Vagina (tissue), 2 donors: ENCODE results near the gene SLC44A3. TPM values are rescaled to one million over a fixed set of nuclear protein-coding genes. Genes with fewer than 3 reads are reported as not detected.

ENCODE experiments used
- DNase-seq, 2 donors: peaks; one replicate each; pipeline ENCODE4 v3.0.0-alpha.2; 2017; ENCODE audit errors: extremely low spot score in 2 of 2
- H3K27ac ChIP-seq: fragments of 200-600 bp; sonication (generic); one replicate; pipeline ENCODE4 v1.5.1; 2019
- H3K27me3 ChIP-seq: fragments of 200-600 bp; sonication (generic); one replicate; pipeline ENCODE4 v1.5.1; 2019
- H3K36me3 ChIP-seq, 2 donors: fragments of 200-600 bp; sonication (generic); one replicate each; pipeline ENCODE4 v1.5.1; 2017 to 2019
- H3K4me1 ChIP-seq: fragments of 200-600 bp; sonication (generic); one replicate; pipeline ENCODE4 v1.5.1; 2019
- H3K4me3 ChIP-seq, 2 donors: fragments of 200-600 bp; sonication (generic); 1 replicate in 1 of 2; 2 replicates in 1 of 2; pipeline ENCODE4 v1.5.1; 2016 to 2019
- H3K9me3 ChIP-seq: fragments of 200-600 bp; sonication (generic); one replicate; pipeline ENCODE4 v1.5.1; 2019
- CTCF ChIP-seq, 3 experiments: fragments of 450-650 bp in 2 of 3; fragments of 200-600 bp in 1 of 3; sonication (generic) in 1 of 3; IDR thresholded peaks; one replicate each; pipeline ENCODE4 v1.5.1; 2017 to 2019; ENCODE audit warnings: antibody characterized with exemption in 3 of 3, mild to moderate bottlenecking in 2 of 3, moderate library complexity in 2 of 3
- POLR2A ChIP-seq, 2 donors: fragments of 450-650 bp; IDR thresholded peaks; one replicate each; pipeline ENCODE4 v1.6.1; 2017; ENCODE audit warnings: antibody characterized with exemption in 2 of 2, mild to moderate bottlenecking in 2 of 2, moderate library complexity in 2 of 2
- POLR2AphosphoS5 ChIP-seq, 2 donors: sonication (generic); formaldehyde crosslinking; IDR thresholded peaks; one replicate each; pipeline ENCODE4 v1.9.0; 2017; ENCODE audit warnings: antibody characterized with exemption in 2 of 2, mild to moderate bottlenecking in 2 of 2, low read depth in 1 of 2; ENCODE audit not compliant: insufficient read depth in 1 of 2
- intact Hi-C: fragments of 100-400 bp; cut with DNase I; formaldehyde crosslinking; loops from one replicate; pipeline ENCODE4 v1.15.1; 2023
- total RNA-seq: library from RNA; depleted of rRNA; stranded (reverse); fragments of >200 nt; gene quantifications from one replicate; pipeline ENCODE4 v1.2.3, GENCODE V29; 2016

The SLC44A3 gene
- total RNA-seq, 1 donor from 2014 or later: 6.6 TPM

GRCh38 chr1:94926126-94926914, 106.2 kb downstream of the SLC44A3 start:
- Histone ChIP-seq H3K4me1 (peaks cover 74% of the 10 kb centered on the region), H3K36me3 (no peaks in the 10 kb centered on the region), H3K27ac (peak overlapping the region; percentile 97), H3K27me3 (no peaks in the 10 kb centered on the region), H3K9me3 (no peaks in the 10 kb centered on the region), H3K4me3 (peak overlapping the region; percentile 62 to 72)
- intact Hi-C loops: loop anchor here (2.0 to 5.0 kb wide), 3 partner anchors 46 to 91 kb away; no protein-coding TSS in a partner anchor
- TF ChIP-seq POLR2AphosphoS5 (IDR thresholded peaks at IDR 0.05; ENCODE audit: insufficient read depth in 1 of 2, low read depth in 1 of 2) (no peak), CTCF (IDR thresholded peaks at IDR 0.05) (peak in 1 of 3 experiments; percentile 25), POLR2A (IDR thresholded peaks at IDR 0.05) (peak in 1 of 2 donors; percentile 30)
- DNase-seq: no peak

- Histone ChIP-seq H3K4me1 (peaks cover 71% of the 10 kb centered on the region), H3K4me3 (peak within 1 kb of the TSS; percentile 62 to 72), H3K36me3 (no peaks in the 10 kb centered on the region), H3K27me3 (no peaks in the 10 kb centered on the region), H3K9me3 (no peaks in the 10 kb centered on the region), H3K27ac (peak within 1 kb of the TSS; percentile 97)
- intact Hi-C loops: loop anchor here (2.0 to 5.0 kb wide), 3 partner anchors 45 to 90 kb away; no protein-coding TSS in a partner anchor
- no peak for DNase-seq
- TF ChIP-seq POLR2AphosphoS5 (IDR thresholded peaks at IDR 0.05; ENCODE audit: insufficient read depth in 1 of 2, low read depth in 1 of 2) (peak in 1 of 2 donors; percentile 99), CTCF (IDR thresholded peaks at IDR 0.05) (no peak), POLR2A (IDR thresholded peaks at IDR 0.05) (peak in 1 of 2 donors; percentile 99)
Observed at GRCh38 chr1:94926915-94927404, 106.8 kb downstream of the SLC44A3 start, which contains the start of gene CNN3. Gene CNN3, minus strand, starts transcription at chr1:94927110. Its CDS starts 216 bp downstream, at chr1:94926894.

- H3K4me3 ChIP-seq: peak overlapping the region; percentile 62 to 72
- intact Hi-C loops: loop anchor here (2.0 to 5.0 kb wide), 3 partner anchors 45 to 90 kb away; no protein-coding TSS in a partner anchor
- H3K27me3 ChIP-seq: no peaks in the 10 kb centered on the region
- H3K9me3 ChIP-seq: no peaks in the 10 kb centered on the region
- H3K27ac ChIP-seq: peak overlapping the region; percentile 97
- TF ChIP-seq POLR2A (IDR thresholded peaks at IDR 0.05) (peak in 1 of 2 donors; percentile 22), POLR2AphosphoS5 (IDR thresholded peaks at IDR 0.05; ENCODE audit: insufficient read depth in 1 of 2, low read depth in 1 of 2) (no peak)
- H3K36me3 ChIP-seq: no peaks in the 10 kb centered on the region
- peaks cover 64% of the 10 kb centered on the region for H3K4me1 ChIP-seq
- no peak for DNase-seq
Observed at GRCh38 chr1:94927405-94928175, 107.4 kb downstream of the SLC44A3 start.

- H3K36me3 ChIP-seq: no peaks in the 10 kb centered on the region
- H3K4me3 ChIP-seq: peak overlapping the region; percentile 62 to 72
- no peak for DNase-seq
- no peak for TF ChIP-seq CTCF (IDR thresholded peaks at IDR 0.05)
- peaks cover 56% of the 10 kb centered on the region for H3K4me1 ChIP-seq
- peak overlapping the region; percentile 97 for H3K27ac ChIP-seq
- no peaks in the 10 kb centered on the region for H3K27me3 ChIP-seq
- intact Hi-C loops: loop anchor here (5.0 kb wide), 2 partner anchors 44 to 89 kb away; no protein-coding TSS in a partner anchor
- H3K9me3 ChIP-seq: no peaks in the 10 kb centered on the region
Observed at GRCh38 chr1:94928293-94928939, 108.3 kb downstream of the SLC44A3 start.
